ENCODE data around the gene ZBP1.

DNA sequence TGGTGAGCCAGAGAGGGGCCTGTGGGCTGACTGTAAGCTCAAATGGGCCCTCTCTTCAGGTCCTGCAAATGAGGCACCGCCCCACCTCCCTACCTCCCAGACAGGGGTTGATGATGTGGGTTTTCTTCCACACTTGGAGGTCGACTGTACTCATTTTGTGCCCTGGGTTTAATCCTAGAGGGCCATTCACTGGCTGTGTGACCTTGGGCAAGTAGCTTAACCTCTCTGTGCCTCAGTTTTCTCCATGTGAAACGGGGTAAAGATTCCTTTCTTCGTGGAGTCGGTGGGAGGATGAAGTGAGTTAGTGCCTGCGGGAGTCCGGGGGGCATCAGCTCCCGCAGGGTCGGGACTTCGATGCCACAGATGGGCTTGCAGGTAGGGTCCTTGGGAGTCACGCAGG lies 23.9 kb downstream of the ZBP1 start:
- TF ChIP-seq POLR2A (IDR thresholded peaks at IDR 0.05), result no peak
- TF ChIP-seq, protein P1, sequence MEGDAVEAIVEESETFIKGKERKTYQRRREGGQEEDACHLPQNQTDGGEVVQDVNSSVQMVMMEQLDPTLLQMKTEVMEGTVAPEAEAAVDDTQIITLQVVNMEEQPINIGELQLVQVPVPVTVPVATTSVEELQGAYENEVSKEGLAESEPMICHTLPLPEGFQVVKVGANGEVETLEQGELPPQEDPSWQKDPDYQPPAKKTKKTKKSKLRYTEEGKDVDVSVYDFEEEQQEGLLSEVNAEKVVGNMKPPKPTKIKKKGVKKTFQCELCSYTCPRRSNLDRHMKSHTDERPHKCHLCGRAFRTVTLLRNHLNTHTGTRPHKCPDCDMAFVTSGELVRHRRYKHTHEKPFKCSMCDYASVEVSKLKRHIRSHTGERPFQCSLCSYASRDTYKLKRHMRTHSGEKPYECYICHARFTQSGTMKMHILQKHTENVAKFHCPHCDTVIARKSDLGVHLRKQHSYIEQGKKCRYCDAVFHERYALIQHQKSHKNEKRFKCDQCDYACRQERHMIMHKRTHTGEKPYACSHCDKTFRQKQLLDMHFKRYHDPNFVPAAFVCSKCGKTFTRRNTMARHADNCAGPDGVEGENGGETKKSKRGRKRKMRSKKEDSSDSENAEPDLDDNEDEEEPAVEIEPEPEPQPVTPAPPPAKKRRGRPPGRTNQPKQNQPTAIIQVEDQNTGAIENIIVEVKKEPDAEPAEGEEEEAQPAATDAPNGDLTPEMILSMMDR (IDR thresholded peaks at IDR 0.05), result no peak
- TF ChIP-seq EP300 (IDR thresholded peaks at IDR 0.05), result no peak
